Measurements from ENCODE around the gene SAPCD2.

GRCh38 chr9:137019891-137020683 lies 50.3 kb downstream of the SAPCD2 start:
- no peak for TF ChIP-seq CTCF (tag by site-specific recombination; IDR thresholded peaks at IDR 0.05)
- TF ChIP-seq ZNF768 (tag by site-specific recombination; IDR thresholded peaks at IDR 0.05): no peak
- no peak for TF ChIP-seq HOXA7 (CRISPR knock-in tag; IDR thresholded peaks at IDR 0.05; ENCODE audit: borderline replicate concordance)
- TF ChIP-seq EGR2 (tag by site-specific recombination; IDR thresholded peaks at IDR 0.05; ENCODE audit: low read depth): no peak
- TF ChIP-seq ZNF777 (tag by site-specific recombination; IDR thresholded peaks at IDR 0.05; ENCODE audit: borderline replicate concordance): no peak
- no peak for TF ChIP-seq ZNF174 (tag by site-specific recombination; IDR thresholded peaks at IDR 0.05)
- no peak for TF ChIP-seq ZNF280D (tag by site-specific recombination; IDR thresholded peaks at IDR 0.05)
- TF ChIP-seq PRDM1 (tag by site-specific recombination; IDR thresholded peaks at IDR 0.05): no peak
- no peak for TF ChIP-seq ZBTB44 (tag by site-specific recombination; IDR thresholded peaks at IDR 0.05)
- TF ChIP-seq, protein P1, sequence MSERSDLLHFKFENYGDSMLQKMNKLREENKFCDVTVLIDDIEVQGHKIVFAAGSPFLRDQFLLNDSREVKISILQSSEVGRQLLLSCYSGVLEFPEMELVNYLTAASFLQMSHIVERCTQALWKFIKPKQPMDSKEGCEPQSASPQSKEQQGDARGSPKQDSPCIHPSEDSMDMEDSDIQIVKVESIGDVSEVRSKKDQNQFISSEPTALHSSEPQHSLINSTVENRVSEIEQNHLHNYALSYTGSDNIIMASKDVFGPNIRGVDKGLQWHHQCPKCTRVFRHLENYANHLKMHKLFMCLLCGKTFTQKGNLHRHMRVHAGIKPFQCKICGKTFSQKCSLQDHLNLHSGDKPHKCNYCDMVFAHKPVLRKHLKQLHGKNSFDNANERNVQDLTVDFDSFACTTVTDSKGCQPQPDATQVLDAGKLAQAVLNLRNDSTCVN (tag by site-specific recombination; optimal IDR thresholded peaks at IDR 0.05): no peak
- no peak for TF ChIP-seq WT1 (tag by site-specific recombination; IDR thresholded peaks at IDR 0.05)
- no peak for TF ChIP-seq GLIS2 (tag by site-specific recombination; IDR thresholded peaks at IDR 0.05)
- TF ChIP-seq ZNF645 (tag by site-specific recombination; IDR thresholded peaks at IDR 0.05): no peak
- no peak for TF ChIP-seq TCF7L2 (IDR thresholded peaks at IDR 0.05; ENCODE audit: borderline replicate concordance, low read depth, low read length)
